ENCODE results near the gene DIAPH1.

Gene DIAPH1

DNA sequence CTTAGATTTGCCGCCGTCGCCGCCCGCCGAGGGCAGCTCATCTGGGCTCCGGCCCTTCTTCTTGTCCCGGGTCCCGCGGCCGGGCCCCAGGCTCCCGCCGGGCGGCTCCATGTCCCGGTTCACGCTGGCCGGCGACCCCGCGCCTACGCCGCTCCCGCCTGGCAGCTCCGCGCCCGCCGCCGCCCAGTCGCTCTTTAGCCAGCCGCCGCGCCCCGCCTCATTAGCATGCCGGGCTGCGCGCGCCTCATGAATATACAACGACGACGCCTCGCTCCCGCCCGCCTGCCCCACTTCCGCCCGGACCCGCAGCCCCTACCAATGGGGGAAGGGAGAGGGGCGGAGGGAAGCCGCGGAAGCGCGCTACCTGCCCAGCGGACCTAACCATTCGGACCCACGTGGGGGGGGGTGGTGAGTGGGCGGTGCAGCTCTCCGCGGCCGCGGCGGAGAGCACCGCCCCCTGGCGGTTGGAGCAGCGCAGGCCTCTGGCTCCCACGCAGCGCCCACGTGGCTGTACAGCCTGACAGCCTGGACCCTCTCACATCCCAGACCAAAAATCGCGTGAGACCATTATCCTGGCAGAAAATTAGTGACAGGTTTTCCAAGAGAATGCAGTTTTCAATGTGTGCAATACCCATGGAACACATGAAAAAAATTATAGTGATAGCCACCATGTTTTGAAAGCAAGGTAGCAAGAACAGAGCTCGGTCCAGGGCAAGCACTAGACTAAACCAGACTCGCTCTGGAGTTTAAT lies at the start of gene DIAPH1:
Gene DIAPH1, minus strand, starts transcription at position 197 of the 751 bp plus-strand sequence. Its CDS starts 86 bp downstream, at position 111.
- peaks cover 14% of the 10 kb centered on the region for H3K4me1 ChIP-seq (ENCODE audit: control insufficient read depth, insufficient read depth, low read length)
- H3K27me3 ChIP-seq (ENCODE audit: control insufficient read depth, insufficient read depth, low read length) = no peaks in the 10 kb centered on the region
- peak within 1 kb of the TSS; percentile 42 for H3K4me3 ChIP-seq (ENCODE audit: low read depth, low read length)
- H3K9me3 ChIP-seq (ENCODE audit: control insufficient read depth, insufficient read depth, low read length) = no peaks in the 10 kb centered on the region
- H3K9ac ChIP-seq (ENCODE audit: low read depth, low read length) = peak within 1 kb of the TSS; percentile 76
- H3K36me3 ChIP-seq (ENCODE audit: control insufficient read depth, insufficient read depth, low read length) = no peaks in the 10 kb centered on the region

DNA sequence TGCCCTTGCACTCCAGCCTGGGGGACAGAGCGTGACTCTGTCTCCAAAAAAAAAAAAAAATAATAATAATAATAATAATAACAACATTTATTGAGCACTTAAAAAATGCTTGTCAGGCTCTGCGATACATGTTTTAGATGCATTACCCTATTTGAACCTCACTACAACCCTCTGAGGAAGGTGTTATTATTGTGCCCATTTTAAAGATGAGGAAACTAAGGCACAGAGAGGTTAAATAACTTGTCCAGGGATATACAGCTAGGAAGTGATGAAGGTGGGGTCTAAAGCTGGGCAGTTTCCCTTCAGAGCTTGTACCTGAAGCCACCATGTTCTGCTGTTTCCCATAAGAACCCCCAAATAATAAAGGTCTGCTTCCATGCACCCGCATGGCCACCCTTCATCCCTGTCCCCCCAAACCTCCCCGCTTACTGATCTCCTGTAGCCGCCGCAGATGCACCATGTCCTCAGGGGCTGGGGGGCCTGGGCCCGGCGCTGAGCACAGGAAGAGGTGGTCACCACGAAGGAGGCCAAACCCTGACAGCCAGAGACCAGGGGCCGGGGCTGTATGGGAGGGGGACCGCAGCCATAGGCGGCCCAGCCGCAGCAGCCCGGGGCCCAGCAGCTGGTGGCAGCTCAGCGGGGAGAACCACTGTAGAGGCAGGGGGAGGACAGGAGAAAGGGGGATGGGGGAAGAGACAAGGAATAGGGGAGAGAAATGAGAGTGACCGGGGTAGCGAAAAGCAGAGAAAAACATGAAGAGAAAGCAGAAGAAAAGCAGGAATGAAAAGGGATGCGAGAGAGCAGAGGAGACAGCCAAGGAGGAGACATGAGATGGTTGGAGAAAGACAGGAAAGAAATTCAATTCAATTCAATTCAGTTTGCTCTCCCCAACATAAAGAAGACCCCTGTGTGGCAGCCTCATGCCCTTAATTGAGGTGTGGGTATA lies 47.5 kb upstream of the DIAPH1 start:
- Histone ChIP-seq H3K36me3 (ENCODE audit: control insufficient read depth, insufficient read depth, low read length) (peaks cover 3% of the 10 kb centered on the region), H3K9me3 (ENCODE audit: control insufficient read depth, insufficient read depth, low read length) (no peaks in the 10 kb centered on the region), H3K4me3 (ENCODE audit: low read depth, low read length) (no peak overlapping the region), H3K4me1 (ENCODE audit: control insufficient read depth, insufficient read depth, low read length) (no peaks in the 10 kb centered on the region), H3K27me3 (ENCODE audit: control insufficient read depth, insufficient read depth, low read length) (no peaks in the 10 kb centered on the region), H3K9ac (ENCODE audit: low read depth, low read length) (no peak overlapping the region)

DNA sequence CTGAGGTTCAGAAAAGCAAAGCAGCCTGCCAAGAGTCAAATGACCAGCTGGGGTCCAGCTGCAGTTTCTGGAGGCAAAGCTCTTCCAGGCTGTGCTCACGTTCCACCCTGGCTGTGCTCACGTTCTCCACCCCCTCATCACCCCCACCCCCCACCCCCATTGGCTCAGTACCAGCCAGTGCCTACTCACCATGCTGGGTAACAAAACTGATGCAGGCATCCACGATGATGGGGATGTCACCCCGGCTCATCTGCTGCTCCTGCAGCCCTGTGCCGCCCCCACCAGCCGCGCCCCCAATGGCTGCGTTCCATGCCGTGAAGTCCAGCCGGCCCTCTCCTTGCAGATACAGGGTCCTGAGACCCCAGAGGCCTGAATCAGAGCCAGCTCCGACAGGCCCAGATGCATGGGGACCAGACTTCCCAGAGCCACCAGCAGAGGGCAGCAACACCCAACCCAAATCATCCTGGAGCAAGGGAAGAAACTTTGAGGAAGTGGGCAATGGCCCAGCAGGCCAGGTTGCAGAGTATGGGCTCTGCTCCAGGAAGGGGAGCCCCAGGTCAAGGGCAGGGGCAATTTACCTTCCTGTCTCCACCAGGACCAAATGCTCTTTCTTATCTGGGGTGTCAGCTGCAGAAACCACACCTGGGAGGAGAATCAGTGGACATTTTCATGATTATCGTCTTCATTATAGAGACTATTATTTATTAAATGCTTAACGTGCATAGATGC lies 46.1 kb upstream of the DIAPH1 start:
- no peaks in the 10 kb centered on the region for H3K27me3 ChIP-seq (ENCODE audit: control insufficient read depth, insufficient read depth, low read length)
- no peaks in the 10 kb centered on the region for H3K9me3 ChIP-seq (ENCODE audit: control insufficient read depth, insufficient read depth, low read length)
- H3K4me3 ChIP-seq (ENCODE audit: low read depth, low read length) = no peak overlapping the region
- H3K36me3 ChIP-seq (ENCODE audit: control insufficient read depth, insufficient read depth, low read length) = peaks cover 3% of the 10 kb centered on the region
- no peaks in the 10 kb centered on the region for H3K4me1 ChIP-seq (ENCODE audit: control insufficient read depth, insufficient read depth, low read length)
- H3K9ac ChIP-seq (ENCODE audit: low read depth, low read length) = no peak overlapping the region

DNA sequence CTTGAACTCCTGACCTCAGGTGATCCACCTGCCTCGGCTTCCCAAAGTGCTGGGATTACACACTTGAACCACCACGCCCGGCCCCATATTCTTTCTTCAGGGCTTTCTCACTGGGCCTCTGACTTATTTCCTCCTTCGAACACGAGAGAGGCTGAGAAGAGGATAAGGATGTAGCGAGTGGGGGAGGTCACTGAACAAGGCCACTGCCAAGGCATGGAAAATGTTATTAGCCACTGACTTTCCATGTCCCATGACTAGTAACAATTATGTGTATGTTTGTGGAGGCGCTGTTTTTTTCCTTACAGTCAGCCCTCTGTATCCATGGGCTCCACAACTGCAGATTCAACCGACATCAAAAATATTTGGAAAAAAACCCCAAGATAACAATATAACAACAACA lies 44.7 kb upstream of the DIAPH1 start:
- Histone ChIP-seq H3K4me3 (ENCODE audit: low read depth, low read length) (no peak overlapping the region), H3K4me1 (ENCODE audit: control insufficient read depth, insufficient read depth, low read length) (no peaks in the 10 kb centered on the region), H3K36me3 (ENCODE audit: control insufficient read depth, insufficient read depth, low read length) (peaks cover 3% of the 10 kb centered on the region), H3K9ac (ENCODE audit: low read depth, low read length) (no peak overlapping the region), H3K27me3 (ENCODE audit: control insufficient read depth, insufficient read depth, low read length) (no peaks in the 10 kb centered on the region), H3K9me3 (ENCODE audit: control insufficient read depth, insufficient read depth, low read length) (no peaks in the 10 kb centered on the region)

DNA sequence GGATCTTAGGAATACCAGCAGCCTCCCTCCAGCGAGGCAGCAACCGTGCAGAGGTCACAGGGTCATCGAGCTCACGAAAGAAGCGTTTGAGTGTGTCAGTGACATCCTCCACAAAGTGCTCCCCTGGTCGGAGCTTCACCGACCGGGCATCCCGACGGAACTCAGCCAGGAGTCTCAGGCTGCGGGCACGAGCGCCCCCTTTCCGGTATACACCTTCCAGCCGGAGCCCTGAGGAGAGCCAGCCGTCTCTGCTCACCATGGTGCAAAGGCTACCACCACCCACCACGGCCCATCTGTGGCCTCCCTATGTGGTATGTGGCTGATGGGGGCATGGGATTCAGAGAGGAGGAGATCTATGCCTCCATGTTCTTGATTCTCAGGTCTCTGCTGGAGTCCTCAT lies 43.2 kb upstream of the DIAPH1 start:
- H3K4me1 ChIP-seq (ENCODE audit: control insufficient read depth, insufficient read depth, low read length) = no peaks in the 10 kb centered on the region
- peaks cover 3% of the 10 kb centered on the region for H3K36me3 ChIP-seq (ENCODE audit: control insufficient read depth, insufficient read depth, low read length)
- no peak overlapping the region for H3K4me3 ChIP-seq (ENCODE audit: low read depth, low read length)
- H3K9me3 ChIP-seq (ENCODE audit: control insufficient read depth, insufficient read depth, low read length) = no peaks in the 10 kb centered on the region
- H3K27me3 ChIP-seq (ENCODE audit: control insufficient read depth, insufficient read depth, low read length) = no peaks in the 10 kb centered on the region
- no peak overlapping the region for H3K9ac ChIP-seq (ENCODE audit: low read depth, low read length)

DNA sequence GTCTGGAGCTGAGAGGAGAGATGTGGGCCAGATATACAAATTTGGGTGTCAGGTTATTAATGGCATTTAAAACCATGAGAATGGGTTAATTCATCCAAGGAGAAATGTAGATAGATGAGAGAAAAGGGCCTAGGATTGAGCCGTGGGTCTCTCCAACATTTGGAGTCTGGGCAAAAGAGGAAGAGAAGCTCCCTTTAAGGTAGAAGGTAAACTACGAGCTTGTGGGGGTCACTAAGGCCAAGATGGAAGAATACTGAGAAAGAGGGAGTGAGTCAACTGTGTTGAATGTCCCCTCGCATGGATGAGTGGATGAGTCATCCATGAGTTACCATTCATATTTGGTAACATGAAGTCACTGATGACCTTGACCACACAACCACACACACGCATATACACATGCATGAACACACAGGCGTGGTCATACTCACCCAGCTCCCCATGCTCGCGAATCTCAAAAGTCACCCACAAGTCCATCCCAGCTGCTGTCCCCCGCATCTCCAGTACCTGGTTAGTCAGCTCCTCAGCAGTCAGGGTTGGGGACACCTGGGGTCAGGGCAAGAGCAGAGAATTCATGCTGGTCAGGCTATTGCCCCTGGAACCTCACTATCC lies 39.2 kb upstream of the DIAPH1 start:
- Histone ChIP-seq H3K4me3 (ENCODE audit: low read depth, low read length) (no peak overlapping the region), H3K4me1 (ENCODE audit: control insufficient read depth, insufficient read depth, low read length) (no peaks in the 10 kb centered on the region), H3K27me3 (ENCODE audit: control insufficient read depth, insufficient read depth, low read length) (no peaks in the 10 kb centered on the region), H3K9ac (ENCODE audit: low read depth, low read length) (no peak overlapping the region), H3K36me3 (ENCODE audit: control insufficient read depth, insufficient read depth, low read length) (peaks cover 18% of the 10 kb centered on the region), H3K9me3 (ENCODE audit: control insufficient read depth, insufficient read depth, low read length) (no peaks in the 10 kb centered on the region)

DNA sequence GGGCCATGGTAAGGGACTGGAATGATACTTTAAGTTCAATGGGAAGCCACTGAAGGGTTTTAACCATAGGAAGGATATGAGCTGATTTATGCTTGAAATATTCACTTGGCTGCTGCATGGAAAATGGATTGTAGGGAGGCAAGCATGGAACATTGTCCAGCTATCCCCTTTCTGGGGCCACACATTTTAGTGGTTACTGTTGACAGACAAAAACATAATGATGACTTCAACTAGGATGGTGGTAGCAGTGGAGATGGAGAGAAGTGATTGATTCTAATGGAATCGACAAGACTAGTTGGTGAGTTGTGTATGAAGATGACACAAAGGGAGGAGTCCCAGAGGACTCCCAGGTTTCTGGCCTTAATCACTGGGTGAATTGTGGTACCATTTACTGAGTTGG lies 38.6 kb upstream of the DIAPH1 start:
- Histone ChIP-seq H3K9ac (ENCODE audit: low read depth, low read length) (no peak overlapping the region), H3K9me3 (ENCODE audit: control insufficient read depth, insufficient read depth, low read length) (no peaks in the 10 kb centered on the region), H3K4me3 (ENCODE audit: low read depth, low read length) (no peak overlapping the region), H3K4me1 (ENCODE audit: control insufficient read depth, insufficient read depth, low read length) (no peaks in the 10 kb centered on the region), H3K36me3 (ENCODE audit: control insufficient read depth, insufficient read depth, low read length) (peaks cover 18% of the 10 kb centered on the region), H3K27me3 (ENCODE audit: control insufficient read depth, insufficient read depth, low read length) (no peaks in the 10 kb centered on the region)

DNA sequence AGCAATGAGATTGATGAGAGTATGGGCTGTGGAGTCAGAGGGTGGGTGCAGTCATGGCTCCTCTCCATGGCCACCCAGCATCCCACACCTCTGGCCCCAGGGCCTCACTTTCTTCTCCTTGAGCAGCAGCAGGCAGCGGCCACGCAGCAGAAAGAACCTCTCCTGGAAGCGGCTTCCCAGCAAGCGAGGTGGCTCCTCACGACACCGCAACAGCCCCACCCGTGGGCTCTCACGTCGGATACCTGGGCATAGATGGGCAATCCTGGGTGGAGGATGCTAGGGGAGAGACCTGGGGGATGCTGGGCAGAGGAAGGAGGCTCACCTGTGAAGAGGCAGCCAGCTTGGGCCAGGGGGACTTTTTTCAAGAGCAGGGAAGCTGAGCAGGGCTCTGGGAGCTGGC lies 37.6 kb upstream of the DIAPH1 start:
- H3K36me3 ChIP-seq (ENCODE audit: control insufficient read depth, insufficient read depth, low read length) = peaks cover 16% of the 10 kb centered on the region
- no peak overlapping the region for H3K4me3 ChIP-seq (ENCODE audit: low read depth, low read length)
- H3K27me3 ChIP-seq (ENCODE audit: control insufficient read depth, insufficient read depth, low read length) = no peaks in the 10 kb centered on the region
- H3K9me3 ChIP-seq (ENCODE audit: control insufficient read depth, insufficient read depth, low read length) = no peaks in the 10 kb centered on the region
- H3K9ac ChIP-seq (ENCODE audit: low read depth, low read length) = no peak overlapping the region
- no peaks in the 10 kb centered on the region for H3K4me1 ChIP-seq (ENCODE audit: control insufficient read depth, insufficient read depth, low read length)

DNA sequence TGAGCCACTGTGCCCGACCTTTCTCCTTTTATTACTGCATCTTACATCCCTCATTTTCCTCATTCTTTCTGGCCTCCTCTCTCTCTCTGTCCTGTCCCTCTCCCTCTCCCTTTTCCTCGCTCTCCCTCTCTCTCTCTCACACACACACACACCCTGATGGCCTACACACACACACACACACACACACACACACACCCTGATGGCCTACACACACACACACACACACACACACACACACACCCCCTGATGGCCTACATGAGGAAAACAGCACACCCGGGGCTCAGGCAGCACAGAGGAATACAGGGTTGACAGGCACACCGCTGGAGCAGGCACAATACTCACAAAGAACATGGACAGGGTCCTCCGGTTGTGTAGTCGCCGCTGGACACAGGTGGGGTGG lies 36.2 kb upstream of the DIAPH1 start:
- H3K4me3 ChIP-seq (ENCODE audit: low read depth, low read length) = no peak overlapping the region
- peaks cover 15% of the 10 kb centered on the region for H3K36me3 ChIP-seq (ENCODE audit: control insufficient read depth, insufficient read depth, low read length)
- H3K9ac ChIP-seq (ENCODE audit: low read depth, low read length) = no peak overlapping the region
- no peaks in the 10 kb centered on the region for H3K27me3 ChIP-seq (ENCODE audit: control insufficient read depth, insufficient read depth, low read length)
- no peaks in the 10 kb centered on the region for H3K9me3 ChIP-seq (ENCODE audit: control insufficient read depth, insufficient read depth, low read length)
- H3K4me1 ChIP-seq (ENCODE audit: control insufficient read depth, insufficient read depth, low read length) = no peaks in the 10 kb centered on the region

DNA sequence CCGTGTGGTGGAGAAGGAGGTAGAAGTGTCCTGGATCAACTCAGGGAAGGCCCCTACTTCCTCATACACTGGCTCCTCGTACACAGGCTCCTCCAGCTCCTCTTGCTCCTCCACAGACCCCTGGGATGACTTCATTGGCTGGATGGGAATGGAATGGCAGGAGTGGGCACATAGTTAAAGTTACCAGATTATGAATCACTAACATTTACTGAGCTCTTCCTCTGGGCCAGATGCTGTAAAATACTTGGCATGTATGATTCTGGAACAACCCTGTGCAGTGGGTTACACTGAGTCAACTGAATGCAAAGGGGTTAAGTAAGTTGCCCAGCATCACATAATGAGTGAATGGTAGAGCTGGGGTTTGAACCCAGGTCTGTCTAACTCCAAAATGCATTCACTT lies 35.5 kb upstream of the DIAPH1 start:
- Histone ChIP-seq H3K36me3 (ENCODE audit: control insufficient read depth, insufficient read depth, low read length) (peaks cover 15% of the 10 kb centered on the region), H3K4me1 (ENCODE audit: control insufficient read depth, insufficient read depth, low read length) (no peaks in the 10 kb centered on the region), H3K27me3 (ENCODE audit: control insufficient read depth, insufficient read depth, low read length) (no peaks in the 10 kb centered on the region), H3K9me3 (ENCODE audit: control insufficient read depth, insufficient read depth, low read length) (no peaks in the 10 kb centered on the region), H3K4me3 (ENCODE audit: low read depth, low read length) (no peak overlapping the region), H3K9ac (ENCODE audit: low read depth, low read length) (no peak overlapping the region)

DNA sequence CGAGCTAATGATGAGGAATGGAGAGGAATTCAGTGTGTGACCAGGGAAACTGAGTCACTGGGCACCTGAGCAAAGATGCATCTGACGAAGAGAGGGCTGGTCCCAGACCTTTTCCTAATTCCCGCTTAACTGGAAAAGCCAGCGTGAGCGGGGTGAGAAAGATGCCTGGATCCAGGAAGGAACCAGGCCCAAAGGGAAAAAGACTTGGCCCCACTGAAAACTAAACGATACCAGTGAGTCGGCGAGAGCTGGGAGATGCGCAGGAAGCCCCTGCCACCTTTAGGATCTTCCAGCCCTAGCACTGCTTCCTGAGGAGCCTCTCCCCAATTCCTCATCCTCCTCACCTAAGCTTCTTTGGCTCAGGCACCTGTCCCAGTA lies 32.9 kb upstream of the DIAPH1 start:
- Histone ChIP-seq H3K27me3 (ENCODE audit: control insufficient read depth, insufficient read depth, low read length) (no peaks in the 10 kb centered on the region), H3K4me1 (ENCODE audit: control insufficient read depth, insufficient read depth, low read length) (no peaks in the 10 kb centered on the region), H3K9ac (ENCODE audit: low read depth, low read length) (no peak overlapping the region), H3K36me3 (ENCODE audit: control insufficient read depth, insufficient read depth, low read length) (peaks cover 16% of the 10 kb centered on the region), H3K9me3 (ENCODE audit: control insufficient read depth, insufficient read depth, low read length) (no peaks in the 10 kb centered on the region), H3K4me3 (ENCODE audit: low read depth, low read length) (peak overlapping the region; percentile 66)

All from iPS-15b (cell line).